ENCODE measurements around the gene IFIT2.

GRCh38 chr10:89295597-89295996 is 6.2 kb upstream of the IFIT2 start:
- TF ChIP-seq POLR2A (IDR thresholded peaks at IDR 0.05; ENCODE audit: extremely low read depth, insufficient read length) (no peak), MAX (IDR thresholded peaks at IDR 0.05; ENCODE audit: low read depth, low read length) (0 out of 2 replicates have a peak, but pooled peaks have one; percentile 24)

All from NB4 (cell line).